ENCODE measurements around the gene CASZ1. TPM values are rescaled to one million over a fixed set of nuclear protein-coding genes. Genes with fewer than 3 reads are reported as not detected.

Gene CASZ1
- total RNA-seq, 6 donors from 2014 or later, result 39.7 to 112 (median 60.8) TPM

- DNase-seq (no peak), ATAC-seq (ENCODE audit: low FRiP score in 2 of 2) (no peak)
- Histone ChIP-seq H3K4me1 (no peaks in the 10 kb centered on the region), H3K9me3 (no peaks in the 10 kb centered on the region), H3K27me3 (no peaks in the 10 kb centered on the region), H3K36me3 (peaks cover 0 to 33% (median 13%) of the 10 kb centered on the region in 4 donors), H3K27ac (no peak overlapping the region), H3K4me3 (no peak overlapping the region)
- TF ChIP-seq, protein P1, sequence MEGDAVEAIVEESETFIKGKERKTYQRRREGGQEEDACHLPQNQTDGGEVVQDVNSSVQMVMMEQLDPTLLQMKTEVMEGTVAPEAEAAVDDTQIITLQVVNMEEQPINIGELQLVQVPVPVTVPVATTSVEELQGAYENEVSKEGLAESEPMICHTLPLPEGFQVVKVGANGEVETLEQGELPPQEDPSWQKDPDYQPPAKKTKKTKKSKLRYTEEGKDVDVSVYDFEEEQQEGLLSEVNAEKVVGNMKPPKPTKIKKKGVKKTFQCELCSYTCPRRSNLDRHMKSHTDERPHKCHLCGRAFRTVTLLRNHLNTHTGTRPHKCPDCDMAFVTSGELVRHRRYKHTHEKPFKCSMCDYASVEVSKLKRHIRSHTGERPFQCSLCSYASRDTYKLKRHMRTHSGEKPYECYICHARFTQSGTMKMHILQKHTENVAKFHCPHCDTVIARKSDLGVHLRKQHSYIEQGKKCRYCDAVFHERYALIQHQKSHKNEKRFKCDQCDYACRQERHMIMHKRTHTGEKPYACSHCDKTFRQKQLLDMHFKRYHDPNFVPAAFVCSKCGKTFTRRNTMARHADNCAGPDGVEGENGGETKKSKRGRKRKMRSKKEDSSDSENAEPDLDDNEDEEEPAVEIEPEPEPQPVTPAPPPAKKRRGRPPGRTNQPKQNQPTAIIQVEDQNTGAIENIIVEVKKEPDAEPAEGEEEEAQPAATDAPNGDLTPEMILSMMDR (IDR thresholded peaks at IDR 0.05), result no peak
- TF ChIP-seq EP300 (IDR thresholded peaks at IDR 0.05) (no peak), POLR2AphosphoS5 (IDR thresholded peaks at IDR 0.05) (no peak), POLR2A (IDR thresholded peaks at IDR 0.05) (no peak)
- WGBS, 2 donors, result 84 to 90% methylated on average over 6 to 9 of the region's 9 CpGs
Measured at GRCh38 chr1:10621906-10622305, 174.5 kb downstream of the CASZ1 start.

DNA sequence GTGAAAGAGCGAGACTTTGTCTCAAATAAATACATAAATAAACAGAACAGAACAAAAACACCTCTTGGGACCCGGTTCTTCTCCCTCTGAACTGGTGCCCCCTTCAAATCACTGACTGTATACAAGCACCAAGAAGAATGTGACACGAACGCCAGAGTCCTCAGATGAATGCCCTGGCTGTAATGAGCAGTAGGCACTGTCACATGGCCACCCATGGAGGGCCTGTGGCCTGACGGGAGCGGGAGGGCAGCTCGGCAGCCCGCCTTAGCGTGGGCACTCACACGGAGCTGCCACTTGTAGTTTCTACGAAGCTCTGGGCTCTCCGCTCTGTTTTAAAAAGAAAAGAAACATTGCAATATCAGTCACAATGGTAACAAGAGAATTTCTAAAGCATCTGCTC is 175.7 kb downstream of the CASZ1 start:
- Histone ChIP-seq H3K4me3 (no peak overlapping the region), H3K27ac (no peak overlapping the region), H3K36me3 (peaks cover 0 to 33% (median 13%) of the 10 kb centered on the region in 4 donors), H3K9me3 (no peaks in the 10 kb centered on the region), H3K4me1 (no peaks in the 10 kb centered on the region), H3K27me3 (no peaks in the 10 kb centered on the region)
- DNase-seq (no peak), ATAC-seq (ENCODE audit: low FRiP score in 2 of 2) (no peak)
- no peak for TF ChIP-seq POLR2AphosphoS5 (IDR thresholded peaks at IDR 0.05)
- TF ChIP-seq, protein P1 (IDR thresholded peaks at IDR 0.05), result no peak
- no peak for TF ChIP-seq EP300 (IDR thresholded peaks at IDR 0.05)
- no peak for TF ChIP-seq POLR2A (IDR thresholded peaks at IDR 0.05)
- 88 to 93% methylated on average over 12 of the region's 12 CpGs for WGBS, 2 donors

DNA sequence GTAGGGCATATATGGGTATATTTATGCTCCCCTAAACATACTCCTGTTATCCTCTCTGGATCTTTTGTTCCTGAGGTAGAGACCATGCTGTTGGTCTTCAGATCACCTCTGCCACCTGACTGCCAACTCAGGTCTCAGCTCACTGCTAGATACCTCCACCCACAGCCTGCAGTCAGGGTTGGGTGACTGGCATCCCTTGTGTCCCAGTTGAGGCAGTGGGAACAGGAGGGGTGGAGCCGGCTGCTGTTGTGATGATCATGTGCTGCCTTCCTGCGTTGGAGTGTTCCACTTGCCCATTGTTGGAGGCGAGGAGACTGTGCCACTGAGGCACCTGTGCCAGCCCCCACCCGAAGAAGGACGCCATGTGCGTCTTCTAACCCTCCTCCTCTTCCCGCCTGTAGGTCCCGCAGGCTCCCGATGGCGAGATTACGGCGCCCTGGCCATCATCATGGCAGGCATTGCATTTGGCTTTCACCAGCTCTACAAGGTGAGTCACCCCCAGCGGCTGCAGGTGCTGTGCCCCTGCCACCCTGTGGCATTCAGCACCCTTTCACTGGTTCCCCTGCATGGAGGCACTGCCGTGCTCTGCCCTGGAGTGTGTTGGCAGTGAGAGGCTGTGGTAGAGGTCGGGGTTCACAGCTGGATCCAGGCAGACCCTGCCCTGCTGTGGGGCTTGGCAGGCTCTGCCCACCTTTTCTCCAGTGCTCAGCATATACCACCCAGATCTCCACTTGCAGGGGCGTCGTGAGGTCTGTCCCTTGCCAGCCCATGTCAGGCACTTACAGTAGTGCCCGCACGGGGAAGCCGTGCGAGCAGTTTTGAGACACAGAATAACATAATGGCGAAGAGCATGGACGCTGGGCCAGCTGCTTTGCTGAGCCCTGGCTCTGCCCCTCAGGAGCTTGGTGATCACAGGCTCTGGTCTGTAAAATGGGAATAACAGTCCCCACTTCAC is 178.2 kb downstream of the CASZ1 start:
- Histone ChIP-seq H3K36me3 (peaks cover 0 to 12% (median 6%) of the 10 kb centered on the region in 4 donors), H3K27ac (no peak overlapping the region), H3K9me3 (no peaks in the 10 kb centered on the region), H3K4me3 (no peak overlapping the region), H3K27me3 (no peaks in the 10 kb centered on the region), H3K4me1 (no peaks in the 10 kb centered on the region)
- ATAC-seq (ENCODE audit: low FRiP score in 2 of 2) (no peak), DNase-seq (no peak)
- 93 to 98% methylated on average over 11 to 20 of the region's 23 CpGs for WGBS, 2 donors
- TF ChIP-seq, protein P1 (IDR thresholded peaks at IDR 0.05), result no peak
- no peak for TF ChIP-seq POLR2A (IDR thresholded peaks at IDR 0.05)

- DNase-seq (no peak), ATAC-seq (ENCODE audit: low FRiP score in 2 of 2) (no peak)
- peaks cover 0 to 6% (median 2%) of the 10 kb centered on the region in 4 donors for H3K36me3 ChIP-seq
- no peak overlapping the region for H3K27ac ChIP-seq
- WGBS, 2 donors, result 93 to 97% methylated on average over 5 of the region's 5 CpGs
- no peak overlapping the region for H3K4me3 ChIP-seq
- no peaks in the 10 kb centered on the region for H3K4me1 ChIP-seq
- H3K9me3 ChIP-seq, result no peaks in the 10 kb centered on the region
- no peaks in the 10 kb centered on the region for H3K27me3 ChIP-seq
- TF ChIP-seq POLR2AphosphoS5 (IDR thresholded peaks at IDR 0.05), result no peak
- no peak for TF ChIP-seq EP300 (IDR thresholded peaks at IDR 0.05)
- TF ChIP-seq, protein P1 (IDR thresholded peaks at IDR 0.05), result no peak
- TF ChIP-seq POLR2A (IDR thresholded peaks at IDR 0.05), result no peak
Measured at GRCh38 chr1:10617318-10617717, 179.1 kb downstream of the CASZ1 start.
